GM21515 (cell line): ENCODE results near the gene SUPT6H.

ENCODE experiments used
- ATAC-seq: cut with Tn5 transposase; IDR thresholded peaks from one replicate; pipeline ENCODE4 v1.9.1; 2021; ENCODE audit not compliant: unreplicated experiment

Gene SUPT6H

DNA sequence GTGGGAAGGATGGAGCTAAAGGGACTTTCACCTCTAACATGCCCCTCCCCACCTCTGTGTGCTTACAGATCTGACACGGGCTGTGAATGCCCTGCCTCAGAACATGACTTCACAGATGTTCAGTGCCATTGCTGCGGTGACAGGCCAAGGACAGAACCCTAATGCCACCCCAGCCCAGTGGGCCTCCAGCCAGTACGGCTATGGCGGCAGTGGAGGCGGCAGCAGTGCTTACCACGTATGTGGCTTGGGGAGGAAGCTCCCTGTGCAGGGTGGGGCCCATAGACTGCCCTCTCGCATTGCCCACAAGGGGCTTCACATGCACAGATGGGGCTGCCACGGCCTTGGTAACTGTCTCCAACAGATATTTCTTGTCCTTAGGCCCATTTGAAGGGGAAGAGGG lies 38.3 kb downstream of the SUPT6H start:
- ATAC-seq, result no peak

DNA sequence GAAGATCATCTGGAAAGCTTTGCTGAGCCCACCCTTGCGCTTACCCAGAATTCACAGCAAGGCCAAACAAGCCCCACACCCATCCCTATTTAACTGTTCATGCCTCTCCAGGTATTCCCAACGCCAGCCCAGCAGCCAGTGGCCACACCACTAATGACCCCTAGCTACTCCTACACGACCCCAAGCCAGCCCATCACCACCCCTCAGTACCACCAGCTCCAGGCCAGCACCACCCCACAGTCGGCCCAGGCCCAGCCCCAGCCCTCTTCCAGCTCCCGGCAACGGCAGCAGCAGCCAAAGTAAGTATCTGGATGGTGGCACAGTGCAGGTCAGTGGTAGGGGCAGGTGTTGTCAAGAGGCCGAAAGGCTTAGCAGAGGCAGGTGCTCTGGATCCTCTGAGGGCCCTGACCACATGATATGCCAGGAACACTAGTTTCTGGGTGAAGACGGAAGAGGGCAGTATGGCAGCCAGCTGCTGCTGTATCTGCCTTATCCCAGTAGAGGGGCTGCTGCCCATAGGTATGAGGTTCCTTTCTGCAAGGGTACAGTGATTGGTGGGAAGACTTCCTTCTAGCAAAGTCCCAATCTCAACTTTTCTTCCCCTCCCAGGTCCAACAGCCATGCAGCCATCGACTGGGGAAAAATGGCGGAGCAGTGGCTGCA lies 39.0 kb downstream of the SUPT6H start:
- no peak for ATAC-seq

DNA sequence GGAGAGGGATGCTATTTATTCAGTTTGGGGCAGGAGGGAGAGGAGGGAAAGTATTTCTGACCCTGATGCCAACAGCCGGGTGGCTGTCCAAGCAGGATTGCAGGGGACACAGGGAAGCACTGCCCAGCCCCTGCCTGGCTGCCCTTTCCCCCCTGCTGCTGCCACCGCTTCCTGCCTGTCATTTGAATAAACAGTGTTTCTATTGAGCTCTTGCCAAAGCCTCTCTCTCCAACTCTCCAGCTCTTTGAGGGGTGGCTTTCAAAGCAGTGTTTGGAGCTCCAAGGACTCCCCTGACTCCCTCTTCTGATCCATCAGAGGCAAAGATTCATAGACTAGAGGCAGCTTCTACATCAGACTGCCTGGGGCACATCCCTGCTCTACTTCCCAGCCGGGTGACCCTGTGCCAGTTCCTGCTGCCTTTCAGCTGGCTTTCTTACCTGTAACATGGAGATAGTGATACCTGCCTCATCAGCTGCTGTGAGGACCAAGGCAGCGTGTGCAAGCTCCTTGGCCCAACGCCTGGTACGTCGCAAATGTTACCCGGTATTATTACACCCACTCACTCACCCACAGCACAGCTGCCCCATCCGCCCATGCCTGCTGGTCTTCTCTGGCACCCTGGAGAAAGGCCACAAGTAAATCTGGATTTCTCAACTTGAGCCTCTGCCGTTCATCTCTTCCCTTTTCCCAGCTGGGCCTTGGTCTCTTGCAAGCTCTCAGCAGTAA lies 40.2 kb downstream of the SUPT6H start:
- ATAC-seq, result no peak

GRCh38 chr17:28702752-28703150 lies 40.7 kb downstream of the SUPT6H start:
- no peak for ATAC-seq

GRCh38 chr17:28703552-28704218 lies 41.7 kb downstream of the SUPT6H start:
- ATAC-seq, result no peak

DNA sequence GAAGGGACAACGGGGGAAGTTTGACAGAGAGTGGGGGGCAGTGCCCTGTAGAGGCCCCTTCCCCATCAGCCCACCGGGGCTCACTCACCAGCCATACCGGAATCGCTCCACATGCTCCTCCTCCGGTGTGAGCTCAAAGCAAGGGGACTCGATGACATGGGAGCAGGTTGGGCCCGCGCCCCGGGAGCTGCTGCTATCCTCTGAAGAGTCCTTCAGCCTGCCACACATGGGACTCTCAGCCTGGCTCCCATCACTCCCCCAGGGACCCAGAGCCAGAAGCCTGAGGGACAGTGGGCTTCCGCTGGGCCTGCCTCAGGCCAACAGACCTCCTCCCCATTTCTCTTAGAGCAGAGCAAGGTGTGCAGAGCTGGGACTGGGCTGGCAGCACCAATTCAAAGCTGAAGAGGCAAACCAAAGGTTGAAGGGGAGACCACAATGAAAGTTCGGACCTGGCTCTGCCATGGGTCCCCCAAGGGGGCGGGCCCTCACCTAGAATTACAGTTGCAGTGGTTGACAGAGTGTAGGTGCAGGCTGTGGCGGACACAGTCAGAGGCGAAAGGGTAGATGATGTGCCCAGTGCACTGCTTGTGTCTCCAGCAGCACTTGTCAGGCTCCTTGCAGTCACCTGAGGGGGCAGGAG lies 42.3 kb downstream of the SUPT6H start:
- ATAC-seq, result no peak

DNA sequence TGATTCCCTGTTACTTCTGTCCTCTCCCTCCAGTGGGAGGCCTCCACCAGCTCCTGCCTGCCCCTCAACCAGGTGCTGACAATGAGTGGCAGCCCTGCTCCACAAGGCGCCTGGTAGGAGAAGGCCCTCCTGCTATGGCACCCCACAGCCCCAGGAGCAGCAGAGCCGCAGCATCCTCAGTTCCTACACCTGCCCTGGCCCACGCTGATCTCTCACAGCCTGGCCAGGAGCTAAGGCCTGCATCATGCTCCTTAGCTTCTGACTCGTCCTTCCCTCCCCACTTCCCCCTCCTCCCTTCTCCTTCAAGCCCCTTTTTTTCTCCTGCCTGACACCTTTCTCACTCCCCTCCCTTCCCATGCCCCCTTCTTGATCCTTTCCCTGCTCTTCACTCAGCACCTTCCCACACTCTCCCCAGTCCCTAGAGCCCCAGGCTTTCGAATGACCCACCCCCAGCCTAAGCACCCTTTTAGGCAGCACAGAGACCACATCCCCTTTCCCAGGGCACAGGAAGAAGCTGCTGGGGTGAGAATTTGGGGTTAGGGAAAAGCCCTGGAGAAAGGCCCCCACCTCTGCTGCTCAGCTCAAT lies 43.2 kb downstream of the SUPT6H start:
- ATAC-seq, result no peak

DNA sequence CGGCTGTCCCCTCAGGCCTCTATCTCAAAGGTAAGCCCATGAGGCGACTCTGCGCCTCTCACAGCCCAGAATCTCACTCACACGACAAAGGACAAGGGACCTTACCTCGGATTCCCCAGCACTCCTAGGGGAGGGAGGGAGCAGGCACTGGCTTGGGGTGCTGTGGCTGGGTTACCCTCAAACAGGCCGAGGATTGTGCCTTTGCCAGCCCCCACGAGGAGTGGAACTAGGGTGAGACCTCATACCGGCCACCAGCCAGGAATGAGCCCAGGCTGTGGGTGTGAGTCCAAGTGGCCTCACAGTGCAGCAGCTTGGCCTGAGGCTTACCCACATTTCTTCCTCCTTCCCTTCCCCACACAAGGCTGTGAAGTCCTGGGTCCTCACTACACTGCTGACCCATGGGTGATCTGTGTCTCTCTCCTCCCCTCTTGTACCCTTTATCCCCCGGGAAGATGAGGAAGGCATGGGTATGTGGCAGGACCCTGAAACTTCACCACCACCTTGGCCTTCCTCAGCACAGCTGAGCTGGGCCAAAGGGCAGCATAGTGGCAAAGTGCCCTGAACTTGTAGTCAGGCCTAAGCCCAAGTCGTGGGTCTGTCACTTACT lies 43.8 kb downstream of the SUPT6H start:
- ATAC-seq, result no peak

DNA sequence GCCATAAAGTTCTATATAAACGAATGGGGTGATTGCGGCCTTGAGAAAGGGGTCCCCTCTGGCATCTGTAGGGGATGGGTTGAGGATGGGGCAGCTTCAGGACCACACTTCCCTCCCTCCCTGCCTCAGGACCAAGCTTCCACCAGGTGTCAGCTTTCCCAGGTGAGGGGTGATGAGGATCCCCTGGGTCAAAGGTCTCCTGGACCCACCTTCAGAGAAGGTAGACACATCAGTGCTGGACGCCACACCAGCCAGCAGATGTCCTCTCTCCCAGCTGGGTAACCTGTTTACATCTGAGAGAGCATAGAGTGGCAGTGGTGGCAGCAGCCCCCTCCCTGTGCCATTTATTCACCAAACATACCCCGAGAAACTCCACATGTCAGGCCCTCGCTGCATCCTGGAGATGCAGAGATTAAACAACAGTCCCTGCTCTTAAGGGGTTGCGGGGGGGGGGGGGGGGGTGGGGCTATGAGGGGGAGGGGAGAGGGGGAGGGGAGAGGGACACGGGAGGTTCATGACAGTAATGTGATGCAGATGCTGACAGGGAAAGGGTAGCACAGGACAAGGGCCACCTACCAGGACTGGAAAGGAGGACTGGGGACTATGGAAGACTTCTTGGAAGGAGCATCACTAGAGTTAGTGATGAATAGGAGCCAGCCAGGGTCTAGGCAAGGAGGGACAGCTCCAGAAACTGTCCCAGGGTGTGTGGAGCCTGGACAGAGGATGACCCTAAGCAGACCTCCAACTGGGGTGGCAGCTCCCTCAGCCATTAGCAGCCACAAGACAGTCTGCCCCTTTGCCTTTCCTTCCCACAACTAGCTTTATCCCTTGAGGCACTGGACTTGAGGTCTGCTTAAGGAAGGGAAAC lies 44.7 kb downstream of the SUPT6H start:
- no peak for ATAC-seq

GRCh38 chr17:28707339-28707720 lies 45.3 kb downstream of the SUPT6H start:
- no peak for ATAC-seq

DNA sequence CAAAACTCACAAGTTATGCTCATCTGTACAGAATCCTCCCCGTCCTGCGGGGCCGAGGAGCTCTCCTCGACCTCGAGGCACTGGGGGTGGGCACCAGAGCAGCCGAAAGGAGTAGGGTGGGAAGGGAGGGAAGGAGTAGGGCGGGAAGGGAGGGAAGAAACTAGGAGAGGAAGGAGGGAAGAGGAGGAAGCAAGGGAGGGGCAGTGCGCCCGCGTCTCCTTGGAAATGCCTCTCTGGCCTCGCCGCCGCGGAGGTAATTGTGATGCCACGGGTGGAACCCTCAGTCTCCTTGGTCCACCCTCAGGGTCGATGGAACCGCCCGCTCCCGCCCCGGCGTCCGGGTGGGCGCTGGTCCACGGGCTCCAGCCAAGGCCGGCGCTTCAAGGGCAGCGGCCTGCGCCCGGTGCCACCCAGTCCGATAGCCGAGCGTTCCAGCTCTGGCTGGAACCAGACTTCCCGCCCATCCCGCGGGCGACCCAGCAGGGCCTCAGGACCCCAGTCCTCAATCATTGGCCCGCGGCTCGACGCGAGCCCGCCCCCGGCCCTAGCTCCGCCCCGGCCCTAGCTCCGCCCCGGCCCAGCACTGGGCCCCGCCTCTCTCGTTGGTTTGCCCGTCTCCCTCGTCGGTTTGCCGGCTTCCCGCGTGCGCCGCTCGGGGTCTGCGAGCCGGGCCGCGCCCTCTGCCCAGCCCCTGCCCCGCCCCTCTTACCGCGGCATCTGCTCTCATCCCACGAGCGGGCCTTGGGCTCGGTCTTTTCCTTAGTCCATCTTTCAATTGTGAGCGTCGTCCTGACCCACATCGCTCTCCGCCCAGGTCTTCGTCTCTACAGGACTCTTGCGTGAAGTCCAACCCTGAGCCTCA lies 49.1 kb downstream of the SUPT6H start:
- peak; percentile 56 for ATAC-seq

GRCh38 chr17:28711723-28712031 lies 49.7 kb downstream of the SUPT6H start, which contains the start of gene PROCA1:
Gene PROCA1 (minus strand): TSS chr17:28711888. CDS start chr17:28711660, 228 bp downstream.
- ATAC-seq, result no peak

DNA sequence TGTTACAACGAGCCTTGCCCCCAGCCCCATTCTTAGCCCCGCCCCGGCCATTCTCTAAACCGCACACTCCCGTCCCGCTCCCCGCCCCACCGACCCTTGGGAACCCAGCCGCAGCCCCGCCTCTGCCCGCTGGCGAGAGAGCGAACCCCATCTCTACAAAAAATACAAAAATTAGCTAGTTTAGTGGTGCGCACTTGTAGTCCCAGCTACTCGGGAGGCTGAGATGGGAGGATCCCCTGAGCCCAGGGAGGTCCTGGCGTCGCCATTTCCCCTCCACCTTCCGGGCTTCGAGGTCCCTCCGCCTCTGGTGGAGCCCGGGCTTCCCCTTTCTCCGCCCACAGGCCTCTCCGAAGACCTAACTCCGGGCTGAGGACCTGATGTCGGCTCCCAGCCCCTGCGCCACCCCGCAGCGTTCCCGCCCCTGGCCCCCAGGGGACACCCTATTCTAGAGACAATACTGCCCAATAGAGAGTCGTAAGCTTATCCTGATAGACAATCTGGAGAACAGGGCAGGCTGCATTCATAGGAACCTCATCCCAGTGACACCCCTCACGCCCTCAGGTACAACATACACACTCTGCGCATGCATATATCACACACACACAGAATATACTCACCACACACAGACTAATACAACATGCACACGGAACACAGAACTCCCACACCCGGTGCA lies 50.2 kb downstream of the SUPT6H start:
- no peak for ATAC-seq

GRCh38 chr17:28712705-28713415 lies 50.9 kb downstream of the SUPT6H start:
- no peak for ATAC-seq

- ATAC-seq, result no peak
These were observed 52.3 kb downstream of the SUPT6H start for GRCh38 chr17:28714281-28714680.

DNA sequence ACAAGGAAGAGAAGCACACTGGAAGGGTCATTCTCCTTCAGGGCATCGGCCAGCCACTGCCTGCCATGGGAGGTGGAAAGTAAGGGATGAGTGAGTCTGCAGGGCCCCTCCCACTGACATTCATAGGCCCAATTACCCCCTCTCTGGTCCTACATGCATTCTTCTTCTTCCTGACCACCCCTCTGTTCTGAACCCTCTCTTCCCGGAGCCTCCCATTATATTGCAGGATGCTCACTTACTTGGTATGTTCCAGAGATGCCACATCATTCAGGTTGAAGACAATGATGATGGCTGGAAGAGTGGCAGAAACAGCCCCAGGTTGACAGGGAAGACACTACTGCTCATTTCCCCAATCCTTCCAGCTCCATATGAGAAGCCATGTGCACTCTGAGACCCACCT lies 53.2 kb downstream of the SUPT6H start:
- no peak for ATAC-seq

DNA sequence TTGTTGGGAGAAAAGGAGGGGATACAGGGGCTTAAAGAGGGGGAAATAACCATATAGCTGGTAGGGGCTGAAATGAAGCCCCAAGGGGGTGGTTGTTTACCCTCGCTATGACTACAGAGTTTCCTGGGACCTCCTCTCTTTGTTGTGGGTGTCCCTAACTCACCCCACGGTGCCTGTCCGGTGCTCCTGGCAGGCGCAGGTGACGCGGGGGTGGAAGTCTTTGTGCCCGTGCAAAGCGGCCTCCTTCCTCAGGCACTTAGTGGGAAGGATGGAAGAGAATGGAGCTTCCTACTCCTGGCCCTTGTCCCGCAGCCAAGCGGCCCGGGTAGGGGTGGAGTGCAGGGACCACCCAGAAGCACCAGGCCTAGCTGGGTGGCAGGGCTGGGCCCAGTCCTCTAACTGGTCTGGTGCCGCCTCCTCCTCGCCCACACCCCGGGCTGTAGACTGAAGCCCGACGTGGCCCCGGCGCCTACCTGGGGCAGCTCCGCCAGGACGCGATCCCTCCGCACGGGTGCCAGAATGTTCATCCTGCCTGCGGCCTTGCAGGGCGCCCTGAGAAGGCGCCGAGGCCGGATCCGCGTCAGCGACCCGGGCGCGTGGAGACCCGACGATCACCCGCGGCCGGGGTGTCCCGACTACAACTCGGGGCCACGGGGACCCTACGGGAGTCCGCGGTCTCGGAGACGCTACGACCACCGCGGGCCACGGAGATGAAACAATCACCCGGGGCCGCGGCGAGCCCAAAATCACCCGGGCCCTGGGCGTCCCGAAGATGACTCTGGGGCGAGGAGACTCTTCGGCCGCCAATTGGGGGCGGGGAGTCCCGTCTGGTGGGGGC lies 55.0 kb downstream of the SUPT6H start:
- no peak for ATAC-seq
